Breast epithelium (tissue), 3 donors: ENCODE measurements around the gene CERS1.

Experiments
- POLR2A ChIP-seq: fragments of 450-650 bp; IDR thresholded peaks from one replicate; pipeline ENCODE4 v1.6.1; 2016; ENCODE audit warnings: antibody characterized with exemption, mild to moderate bottlenecking, moderate library complexity
- POLR2AphosphoS5 ChIP-seq, 3 donors: sonication (generic); formaldehyde crosslinking; IDR thresholded peaks; one replicate each; pipeline ENCODE4 v1.6.1; 2017; ENCODE audit warnings: antibody characterized with exemption in 3 of 3
- TF ChIP-seq, protein P1 (sequence below), 3 donors: fragments of 450-650 bp; IDR thresholded peaks; one replicate each; pipeline ENCODE4 v1.5.1; 2016 to 2017; ENCODE audit warnings: antibody characterized with exemption in 3 of 3, mild to moderate bottlenecking in 3 of 3, moderate library complexity in 3 of 3

DNA sequence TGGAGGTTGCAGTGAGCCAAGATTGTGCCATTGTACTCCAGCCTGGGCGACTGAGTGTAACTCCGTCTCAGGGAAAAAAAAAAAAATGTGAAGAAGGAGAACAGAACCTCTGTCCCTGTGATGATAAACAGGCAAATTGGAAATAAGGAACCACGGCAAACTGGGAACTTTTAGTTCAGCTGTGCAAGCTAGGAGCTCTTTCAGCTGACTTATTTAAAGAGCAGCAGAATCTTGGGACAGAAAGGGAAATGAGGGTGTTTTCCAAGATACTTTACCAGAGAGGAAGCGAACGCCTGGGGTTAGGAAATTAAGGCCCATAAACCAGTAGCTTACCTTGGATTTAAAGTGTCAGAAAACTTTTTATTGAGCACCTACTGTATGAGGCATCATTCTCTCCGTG is 67.2 kb downstream of the CERS1 start:
- TF ChIP-seq, protein P1, sequence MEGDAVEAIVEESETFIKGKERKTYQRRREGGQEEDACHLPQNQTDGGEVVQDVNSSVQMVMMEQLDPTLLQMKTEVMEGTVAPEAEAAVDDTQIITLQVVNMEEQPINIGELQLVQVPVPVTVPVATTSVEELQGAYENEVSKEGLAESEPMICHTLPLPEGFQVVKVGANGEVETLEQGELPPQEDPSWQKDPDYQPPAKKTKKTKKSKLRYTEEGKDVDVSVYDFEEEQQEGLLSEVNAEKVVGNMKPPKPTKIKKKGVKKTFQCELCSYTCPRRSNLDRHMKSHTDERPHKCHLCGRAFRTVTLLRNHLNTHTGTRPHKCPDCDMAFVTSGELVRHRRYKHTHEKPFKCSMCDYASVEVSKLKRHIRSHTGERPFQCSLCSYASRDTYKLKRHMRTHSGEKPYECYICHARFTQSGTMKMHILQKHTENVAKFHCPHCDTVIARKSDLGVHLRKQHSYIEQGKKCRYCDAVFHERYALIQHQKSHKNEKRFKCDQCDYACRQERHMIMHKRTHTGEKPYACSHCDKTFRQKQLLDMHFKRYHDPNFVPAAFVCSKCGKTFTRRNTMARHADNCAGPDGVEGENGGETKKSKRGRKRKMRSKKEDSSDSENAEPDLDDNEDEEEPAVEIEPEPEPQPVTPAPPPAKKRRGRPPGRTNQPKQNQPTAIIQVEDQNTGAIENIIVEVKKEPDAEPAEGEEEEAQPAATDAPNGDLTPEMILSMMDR (IDR thresholded peaks at IDR 0.05) = no peak
- TF ChIP-seq POLR2AphosphoS5 (IDR thresholded peaks at IDR 0.05) (no peak), POLR2A (no peak)
